Mesendoderm (in vitro differentiated cells): ENCODE results near the gene SAYSD1.

ENCODE experiments used
- DNase-seq: peaks from one replicate; pipeline ENCODE4 v3.0.0; 2013
- H2AK5ac ChIP-seq: 2 replicates; pipeline ENCODE4 v1.6.1; 2013; ENCODE audit warnings: low read length, inconsistent platforms
- H2BK120ac ChIP-seq: 2 replicates; pipeline ENCODE4 v1.6.1; 2013; ENCODE audit warnings: low read depth, mild to moderate bottlenecking, low read length, moderate library complexity, mixed read lengths
- H2BK15ac ChIP-seq: replicated peaks from 2 replicates; pipeline ENCODE4 v1.6.1; 2013; ENCODE audit warnings: low read depth, mild to moderate bottlenecking, moderate library complexity
- H2BK5ac ChIP-seq: 2 replicates; pipeline ENCODE4 v1.6.1; 2013; ENCODE audit warnings: low read length, inconsistent platforms
- H3K18ac ChIP-seq: 2 replicates; pipeline ENCODE4 v1.6.1; 2013; ENCODE audit warnings: mild to moderate bottlenecking, low read length, mixed read lengths
- H3K23ac ChIP-seq: one replicate; pipeline ENCODE4 v1.6.1; 2013; ENCODE audit warnings: low read length
- H3K27ac ChIP-seq: 2 replicates; pipeline ENCODE4 v1.5.1; 2013; ENCODE audit warnings: low read depth, mild to moderate bottlenecking, inconsistent platforms, low read length, moderate library complexity
- H3K27me3 ChIP-seq: 2 replicates; pipeline ENCODE4 v1.6.1; 2013; ENCODE audit warnings: low read length, control low read depth, mild to moderate bottlenecking, inconsistent platforms; ENCODE audit not compliant: insufficient read depth, poor library complexity
- H3K36me3 ChIP-seq: 2 replicates; pipeline ENCODE4 v1.6.1; 2013; ENCODE audit warnings: low read length, inconsistent platforms; ENCODE audit not compliant: control insufficient read depth, insufficient read depth
- H3K4ac ChIP-seq: one replicate; pipeline ENCODE4 v1.6.1; 2013; ENCODE audit warnings: low read depth, mild to moderate bottlenecking, low read length, moderate library complexity
- H3K4me1 ChIP-seq: 2 replicates; pipeline ENCODE4 v1.6.1; 2013; ENCODE audit warnings: low read depth, low read length, inconsistent platforms; ENCODE audit not compliant: control insufficient read depth
- H3K4me2 ChIP-seq: 2 replicates; pipeline ENCODE4 v1.6.1; 2013; ENCODE audit warnings: low read length
- H3K4me3 ChIP-seq: 2 replicates; pipeline ENCODE4 v1.5.1; 2013; ENCODE audit warnings: mild to moderate bottlenecking, low read length
- H3K56ac ChIP-seq: one replicate; pipeline ENCODE4 v1.6.1; 2013; ENCODE audit warnings: low read length
- H3K79me1 ChIP-seq: 2 replicates; pipeline ENCODE4 v1.6.1; 2013; ENCODE audit warnings: low read length, inconsistent platforms
- H3K79me2 ChIP-seq: 2 replicates; pipeline ENCODE4 v1.6.1; 2013; ENCODE audit warnings: mild to moderate bottlenecking, low read length; ENCODE audit not compliant: control insufficient read depth, insufficient read depth
- H3K9ac ChIP-seq: 2 replicates; pipeline ENCODE4 v1.6.1; 2013; ENCODE audit warnings: low read length, inconsistent platforms
- H4K5ac ChIP-seq: one replicate; pipeline ENCODE4 v1.6.1; 2013; ENCODE audit warnings: low read length
- H4K8ac ChIP-seq: one replicate; pipeline ENCODE4 v1.6.1; 2013; ENCODE audit warnings: low read depth, mild to moderate bottlenecking, control low read depth, low read length, moderate library complexity
- WGBS: extraction: QIAGEN DNeasy Blood & Tissue Kit; methylation state at CpG from one replicate; pipeline ENCODE4 v1.1.7; 2013; ENCODE audit warnings: low lambda C conversion rate, missing lambda C conversion rate; ENCODE audit not compliant: insufficient coverage; ENCODE audit errors: extremely low coverage; 5-methylcytosine and 5-hydroxymethylcytosine counted together

Gene SAYSD1

DNA sequence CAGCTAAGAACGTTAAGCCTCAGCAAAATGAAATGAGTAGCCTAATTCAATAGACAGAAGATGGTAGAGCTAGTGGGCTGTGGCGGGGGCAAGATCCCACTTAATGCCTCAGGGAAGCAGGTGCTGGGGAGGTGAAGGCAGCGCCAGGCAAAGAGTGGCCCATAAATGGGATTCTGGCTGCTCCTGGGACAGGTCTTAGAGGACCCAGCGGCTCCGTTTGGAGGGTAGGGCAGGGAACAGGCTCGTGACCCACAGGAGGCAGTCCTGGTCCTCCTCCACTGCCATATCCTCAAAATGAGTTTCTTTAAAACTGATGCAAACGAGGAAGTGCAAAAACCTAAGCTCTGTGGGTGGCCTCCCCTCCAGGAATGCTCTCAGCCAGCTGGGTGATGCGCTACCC is 32.7 kb downstream of the SAYSD1 start:
- Histone ChIP-seq H3K4me1 (no peaks in the 10 kb centered on the region), H4K8ac (no peak overlapping the region), H3K4me3 (no peak overlapping the region), H3K36me3 (no peaks in the 10 kb centered on the region), H3K18ac (no peak overlapping the region), H2AK5ac (no peak overlapping the region), H3K56ac (no peak overlapping the region), H3K79me1 (no peaks in the 10 kb centered on the region), H3K79me2 (no peaks in the 10 kb centered on the region), H2BK120ac (no peak overlapping the region), H3K4ac (no peak overlapping the region), H2BK5ac (no peak overlapping the region), H3K9ac (no peak overlapping the region), H3K4me2 (no peak overlapping the region), H2BK15ac (no peak overlapping the region), H4K5ac (no peak overlapping the region), H3K27ac (no peak overlapping the region), H3K23ac (no peak overlapping the region), H3K27me3 (no peaks in the 10 kb centered on the region)
- WGBS, result no CpG with 5 or more reads among the region's 8 CpGs
- DNase-seq, result no peak

DNA sequence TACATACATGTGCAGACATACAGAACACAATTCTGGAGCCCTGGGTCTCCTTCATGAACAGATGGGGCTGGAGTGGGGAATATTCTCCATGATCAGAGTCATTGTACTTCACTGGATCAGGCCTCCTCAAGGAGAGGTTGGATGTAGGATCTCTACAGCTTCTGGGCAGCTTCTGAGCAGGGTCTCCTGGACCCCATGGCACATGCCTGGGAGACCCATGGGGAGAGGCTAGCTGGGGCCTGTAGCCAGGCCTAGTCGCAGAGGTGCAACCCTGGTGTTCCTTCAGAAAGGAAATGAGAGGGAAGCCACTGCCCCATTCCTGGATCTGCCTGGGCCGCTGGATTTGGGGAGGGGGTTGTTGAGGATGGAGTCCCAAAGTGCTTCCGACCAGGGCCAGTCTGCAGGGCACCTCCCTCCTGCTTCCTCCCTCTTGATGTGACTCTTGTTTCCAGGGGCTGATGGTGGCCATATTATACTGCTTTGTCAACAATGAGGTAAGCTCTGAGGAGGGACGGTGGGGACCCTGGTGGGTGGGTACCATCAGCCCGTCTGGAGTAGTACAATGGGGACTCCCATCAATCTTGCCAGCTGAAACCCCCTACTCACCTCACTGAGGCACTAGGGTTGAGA is 34.6 kb downstream of the SAYSD1 start:
- Histone ChIP-seq H3K27ac (no peak overlapping the region), H3K4ac (no peak overlapping the region), H3K18ac (no peak overlapping the region), H3K27me3 (no peaks in the 10 kb centered on the region), H4K5ac (no peak overlapping the region), H3K36me3 (no peaks in the 10 kb centered on the region), H3K4me2 (no peak overlapping the region), H2BK120ac (no peak overlapping the region), H2AK5ac (no peak overlapping the region), H3K9ac (no peak overlapping the region), H4K8ac (no peak overlapping the region), H3K79me2 (no peaks in the 10 kb centered on the region), H2BK5ac (no peak overlapping the region), H3K23ac (no peak overlapping the region), H3K56ac (no peak overlapping the region), H2BK15ac (no peak overlapping the region), H3K79me1 (no peaks in the 10 kb centered on the region), H3K4me1 (no peaks in the 10 kb centered on the region), H3K4me3 (no peak overlapping the region)
- no CpG with 5 or more reads among the region's 5 CpGs for WGBS
- DNase-seq, result no peak

DNA sequence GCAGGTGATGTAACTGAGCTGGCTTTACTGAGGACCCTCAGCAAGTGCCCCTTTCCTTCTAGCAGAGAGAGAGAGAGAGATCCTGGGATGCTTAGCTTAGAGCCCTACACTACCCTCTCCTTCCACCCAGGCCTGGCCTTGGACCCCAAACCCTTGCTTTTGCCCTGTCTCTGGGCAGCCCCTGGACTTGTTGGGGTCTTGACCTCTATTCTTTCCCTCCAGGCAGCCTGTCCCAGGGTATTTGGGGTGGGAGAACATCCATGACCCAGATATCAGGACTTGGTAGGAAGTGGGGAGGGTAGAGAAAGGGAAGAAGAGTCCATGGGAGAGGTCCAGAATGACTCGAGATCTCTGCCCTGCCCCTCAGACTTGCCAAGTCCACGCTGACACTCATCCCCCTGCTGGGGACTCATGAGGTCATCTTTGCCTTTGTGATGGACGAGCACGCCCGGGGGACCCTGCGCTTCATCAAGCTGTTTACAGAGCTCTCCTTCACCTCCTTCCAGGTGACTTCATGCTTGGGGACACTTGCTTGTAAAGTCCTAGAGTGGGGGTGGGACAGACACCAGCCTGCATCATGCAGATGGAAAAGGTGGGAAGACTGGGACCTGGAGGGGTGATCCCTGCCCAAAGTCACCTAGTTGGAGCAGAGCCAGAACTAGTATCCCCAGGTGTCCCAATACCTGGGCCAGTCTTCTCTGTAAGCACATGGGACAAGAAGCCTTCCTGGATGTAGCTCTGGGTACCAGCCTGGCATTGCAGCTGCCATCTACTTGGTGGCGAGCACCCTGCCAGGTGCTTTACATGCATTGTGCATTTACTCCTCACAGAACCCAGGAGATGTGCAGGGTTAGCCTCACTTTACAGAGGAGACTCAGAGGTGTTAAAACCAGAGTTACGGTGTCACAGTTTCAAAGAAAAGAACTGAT is 35.5 kb downstream of the SAYSD1 start:
- H3K27ac ChIP-seq, result no peak overlapping the region
- H2BK5ac ChIP-seq, result no peak overlapping the region
- no peak for DNase-seq
- no peak overlapping the region for H4K8ac ChIP-seq
- H3K27me3 ChIP-seq, result no peaks in the 10 kb centered on the region
- H2AK5ac ChIP-seq, result no peak overlapping the region
- H4K5ac ChIP-seq, result no peak overlapping the region
- H3K4me2 ChIP-seq, result no peak overlapping the region
- no peaks in the 10 kb centered on the region for H3K4me1 ChIP-seq
- WGBS, result no CpG with 5 or more reads among the region's 8 CpGs
- H3K9ac ChIP-seq, result no peak overlapping the region
- no peak overlapping the region for H3K4ac ChIP-seq
- no peaks in the 10 kb centered on the region for H3K79me2 ChIP-seq
- no peak overlapping the region for H3K18ac ChIP-seq
- H3K4me3 ChIP-seq, result no peak overlapping the region
- no peaks in the 10 kb centered on the region for H3K79me1 ChIP-seq
- H3K23ac ChIP-seq, result no peak overlapping the region
- no peak overlapping the region for H2BK15ac ChIP-seq
- no peak overlapping the region for H2BK120ac ChIP-seq
- no peaks in the 10 kb centered on the region for H3K36me3 ChIP-seq
- H3K56ac ChIP-seq, result no peak overlapping the region

DNA sequence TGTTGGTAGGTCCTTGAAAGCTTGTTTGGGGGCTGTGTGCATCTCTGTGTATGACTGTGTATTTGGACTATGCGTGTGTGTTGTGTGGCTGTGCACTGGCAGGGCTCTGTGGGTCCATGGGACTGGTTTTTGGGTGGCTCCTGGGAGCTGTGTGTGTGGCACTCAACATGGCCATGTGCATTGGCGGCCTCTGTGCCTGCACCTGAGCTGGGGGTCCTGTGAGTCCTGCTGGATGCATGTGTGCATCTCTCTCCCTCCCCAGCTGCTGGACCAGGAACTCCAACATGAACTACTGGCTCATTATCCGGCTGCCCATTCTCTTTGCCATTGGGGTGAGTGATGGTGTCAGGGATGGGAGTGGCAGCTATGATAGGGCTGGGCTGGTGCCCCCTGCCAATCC is 36.3 kb downstream of the SAYSD1 start:
- no peaks in the 10 kb centered on the region for H3K4me1 ChIP-seq
- no peaks in the 10 kb centered on the region for H3K27me3 ChIP-seq
- H4K5ac ChIP-seq, result no peak overlapping the region
- H3K18ac ChIP-seq, result no peak overlapping the region
- H3K79me2 ChIP-seq, result no peaks in the 10 kb centered on the region
- H3K4me3 ChIP-seq, result no peak overlapping the region
- no peak overlapping the region for H3K56ac ChIP-seq
- no peak overlapping the region for H2BK120ac ChIP-seq
- no peak overlapping the region for H2AK5ac ChIP-seq
- no peak overlapping the region for H3K4me2 ChIP-seq
- no peak overlapping the region for H2BK5ac ChIP-seq
- no CpG with 5 or more reads among the region's 3 CpGs for WGBS
- H3K23ac ChIP-seq, result no peak overlapping the region
- H3K36me3 ChIP-seq, result no peaks in the 10 kb centered on the region
- no peak overlapping the region for H3K9ac ChIP-seq
- H2BK15ac ChIP-seq, result no peak overlapping the region
- no peaks in the 10 kb centered on the region for H3K79me1 ChIP-seq
- H3K4ac ChIP-seq, result no peak overlapping the region
- no peak for DNase-seq
- H3K27ac ChIP-seq, result no peak overlapping the region
- H4K8ac ChIP-seq, result no peak overlapping the region

DNA sequence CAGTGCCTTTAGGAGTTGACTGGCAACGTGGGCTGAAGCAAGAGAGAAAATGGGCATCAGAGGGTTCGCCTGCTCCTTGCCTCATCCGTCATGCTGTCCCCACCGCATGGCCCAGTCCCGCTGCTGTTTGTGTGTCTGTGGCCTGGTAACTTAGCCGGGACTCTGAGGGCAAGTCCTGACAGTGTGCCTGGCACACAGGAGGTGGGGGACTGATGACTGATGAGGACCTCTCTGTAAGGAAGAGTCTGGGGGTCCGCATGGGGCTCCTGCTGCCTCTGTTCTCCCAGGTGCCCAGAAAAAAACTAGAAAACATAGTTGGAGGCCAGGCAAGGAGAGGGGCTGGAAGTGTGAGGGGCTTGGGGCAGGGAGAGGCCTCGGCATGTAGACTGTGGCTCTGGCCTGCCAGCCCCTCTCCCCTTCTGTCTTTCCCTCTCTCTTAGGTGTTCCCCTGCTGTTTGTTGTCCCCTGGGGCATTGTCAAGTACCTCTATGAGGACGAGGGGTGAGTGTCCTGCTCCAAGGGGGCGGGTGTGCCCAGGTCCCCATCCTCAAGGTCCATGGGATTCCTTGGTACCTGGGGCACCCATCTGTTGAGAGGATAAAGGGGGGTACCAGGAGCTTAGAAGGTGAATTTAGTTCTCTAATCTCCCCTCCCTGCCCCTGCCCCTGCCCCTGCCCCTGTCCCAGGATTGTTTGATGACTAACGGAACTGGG is 36.9 kb downstream of the SAYSD1 start:
- Histone ChIP-seq H2BK5ac (no peak overlapping the region), H2BK120ac (no peak overlapping the region), H3K4me1 (no peaks in the 10 kb centered on the region), H3K4ac (no peak overlapping the region), H3K79me1 (no peaks in the 10 kb centered on the region), H3K4me2 (no peak overlapping the region), H3K27me3 (no peaks in the 10 kb centered on the region), H3K27ac (no peak overlapping the region), H4K8ac (no peak overlapping the region), H2BK15ac (no peak overlapping the region), H4K5ac (no peak overlapping the region), H3K36me3 (no peaks in the 10 kb centered on the region), H3K56ac (no peak overlapping the region), H2AK5ac (no peak overlapping the region), H3K18ac (no peak overlapping the region), H3K4me3 (no peak overlapping the region), H3K9ac (no peak overlapping the region), H3K23ac (no peak overlapping the region), H3K79me2 (no peaks in the 10 kb centered on the region)
- no CpG with 5 or more reads among the region's 11 CpGs for WGBS
- no peak for DNase-seq
